Measurements from ENCODE around the gene NAT8L. TPM values are rescaled to one million over a fixed set of nuclear protein-coding genes. Genes with fewer than 3 reads are reported as not detected.

The NAT8L gene
- total RNA-seq, 2 experiments from 2014 or later, result not detected

DNA sequence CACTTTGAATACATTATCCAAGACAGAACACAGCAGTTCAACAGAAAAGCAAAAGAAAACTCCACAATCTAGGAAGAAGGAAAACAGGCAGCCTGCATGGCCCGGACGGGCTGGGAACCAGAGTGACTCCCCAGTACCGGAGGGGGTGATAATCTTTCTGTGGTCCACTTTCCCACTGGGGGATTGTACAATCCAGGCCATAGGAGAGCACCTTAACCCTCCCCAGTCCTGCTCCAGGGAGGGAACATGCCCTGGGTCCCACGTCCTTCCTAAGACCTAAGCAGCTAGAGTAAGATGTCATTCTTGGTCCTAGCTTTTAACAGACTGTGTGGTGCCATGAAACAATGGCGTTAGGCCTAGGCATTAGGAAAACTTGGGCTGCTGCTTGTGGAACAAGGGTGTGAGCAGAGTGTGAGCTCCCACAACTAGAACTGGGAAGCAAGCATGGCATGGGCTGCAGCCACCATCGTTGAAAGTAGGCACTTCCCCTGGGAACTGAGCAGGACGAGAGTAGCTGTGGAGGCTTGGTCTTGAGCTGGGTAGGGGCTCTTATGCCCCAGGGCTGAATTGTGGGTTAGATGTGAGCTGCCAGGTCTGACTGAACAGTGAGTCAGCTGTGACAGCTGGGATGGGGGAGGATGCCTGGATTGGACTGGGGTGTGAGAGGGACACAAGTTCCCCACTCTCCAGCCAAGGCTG, 42.4 kb downstream of the NAT8L start:
- peaks cover 9% of the 10 kb centered on the region for H3K9me3 Mint-ChIP-seq
- peaks cover 4% of the 10 kb centered on the region for H3K27me3 Mint-ChIP-seq
- H3K4me3 Mint-ChIP-seq, result no peak overlapping the region
- TF ChIP-seq, protein P1, sequence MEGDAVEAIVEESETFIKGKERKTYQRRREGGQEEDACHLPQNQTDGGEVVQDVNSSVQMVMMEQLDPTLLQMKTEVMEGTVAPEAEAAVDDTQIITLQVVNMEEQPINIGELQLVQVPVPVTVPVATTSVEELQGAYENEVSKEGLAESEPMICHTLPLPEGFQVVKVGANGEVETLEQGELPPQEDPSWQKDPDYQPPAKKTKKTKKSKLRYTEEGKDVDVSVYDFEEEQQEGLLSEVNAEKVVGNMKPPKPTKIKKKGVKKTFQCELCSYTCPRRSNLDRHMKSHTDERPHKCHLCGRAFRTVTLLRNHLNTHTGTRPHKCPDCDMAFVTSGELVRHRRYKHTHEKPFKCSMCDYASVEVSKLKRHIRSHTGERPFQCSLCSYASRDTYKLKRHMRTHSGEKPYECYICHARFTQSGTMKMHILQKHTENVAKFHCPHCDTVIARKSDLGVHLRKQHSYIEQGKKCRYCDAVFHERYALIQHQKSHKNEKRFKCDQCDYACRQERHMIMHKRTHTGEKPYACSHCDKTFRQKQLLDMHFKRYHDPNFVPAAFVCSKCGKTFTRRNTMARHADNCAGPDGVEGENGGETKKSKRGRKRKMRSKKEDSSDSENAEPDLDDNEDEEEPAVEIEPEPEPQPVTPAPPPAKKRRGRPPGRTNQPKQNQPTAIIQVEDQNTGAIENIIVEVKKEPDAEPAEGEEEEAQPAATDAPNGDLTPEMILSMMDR (IDR thresholded peaks at IDR 0.05), result no peak
- CTCF ChIA-PET, result no interaction called here
- intact Hi-C loops (cut with DNase I, micrococcal nuclease), result loop anchor here in 1 of 2 experiments (5.0 kb wide), 1 partner anchor 629 kb away; no protein-coding TSS in a partner anchor
- peaks cover 10% of the 10 kb centered on the region for H3K36me3 Mint-ChIP-seq (ENCODE audit: low read depth)
- H3K36me3 ChIP-seq (ENCODE audit: insufficient read depth, low read length), result no peaks in the 10 kb centered on the region
- H3K27me3 ChIP-seq (ENCODE audit: control insufficient read depth in 1 of 2, insufficient read depth in 2 of 2, low read length in 2 of 2), result peaks cover 0 to 2% of the 10 kb centered on the region in 2 experiments
- no peak overlapping the region for H3K27ac Mint-ChIP-seq
- H3K4me1 Mint-ChIP-seq (ENCODE audit: low read depth), result no peaks in the 10 kb centered on the region
- H3K27ac ChIP-seq (ENCODE audit: low read depth in 1 of 2, low read length in 2 of 2), result no peak overlapping the region
- peaks cover 23 to 35% of the 10 kb centered on the region in 2 experiments for H3K9me3 ChIP-seq (ENCODE audit: control insufficient read depth in 1 of 2, insufficient read depth in 1 of 2, low read length in 2 of 2)
- DNase-seq (no peak), ATAC-seq (ENCODE audit: poor library complexity) (no peak)
- H3K4me3 ChIP-seq (ENCODE audit: low read length), result no peak overlapping the region
- POLR2A ChIA-PET, result no interaction called here
- H3K4me1 ChIP-seq (ENCODE audit: insufficient read depth, low read length), result no peaks in the 10 kb centered on the region

DNA sequence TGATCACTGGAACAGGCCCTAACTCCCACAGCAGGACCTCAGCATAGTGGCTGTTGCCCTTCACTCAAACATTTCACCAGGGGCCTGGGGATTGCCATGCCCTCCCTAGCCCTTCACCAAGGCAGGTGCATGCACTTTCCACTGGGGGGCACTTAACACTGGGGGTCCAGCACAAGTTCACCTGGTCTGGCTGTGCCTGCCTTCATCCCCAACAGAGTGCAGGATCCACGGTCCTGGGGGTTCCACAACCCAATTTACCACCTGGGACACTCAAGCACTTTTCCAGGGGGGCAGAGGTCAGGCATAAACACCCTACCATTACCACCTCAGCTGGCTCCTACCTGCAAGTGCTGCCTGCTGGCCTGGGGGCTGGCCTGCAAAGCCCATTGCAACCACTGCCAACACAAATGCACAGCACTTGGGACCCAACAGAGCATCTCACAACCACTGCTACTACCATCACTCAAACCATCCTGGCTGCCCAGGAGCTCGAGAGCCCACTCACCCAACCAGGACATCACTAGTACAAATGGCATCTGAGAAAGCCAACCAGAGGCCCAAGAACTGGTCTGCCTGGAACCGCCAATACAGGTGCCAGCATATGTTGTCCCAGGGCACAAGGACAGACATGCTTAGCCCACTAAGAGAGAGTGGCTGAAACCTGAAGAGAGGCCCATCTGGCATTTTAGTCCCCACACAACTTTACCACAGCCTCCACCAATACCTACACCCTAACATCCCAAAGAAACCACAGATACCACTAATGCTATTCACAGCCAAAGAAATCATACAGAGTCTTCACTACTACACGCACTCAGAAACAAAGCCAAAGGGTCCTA, 43.1 kb downstream of the NAT8L start:
- TF ChIP-seq, protein P1 (IDR thresholded peaks at IDR 0.05), result no peak
- POLR2A ChIA-PET, result no interaction called here
- CTCF ChIA-PET, result no interaction called here
- Mint-ChIP-seq H3K9me3 (peaks cover 9% of the 10 kb centered on the region), H3K4me3 (no peak overlapping the region), H3K27me3 (peaks cover 4% of the 10 kb centered on the region), H3K36me3 (ENCODE audit: low read depth) (peaks cover 6% of the 10 kb centered on the region), H3K4me1 (ENCODE audit: low read depth) (no peaks in the 10 kb centered on the region), H3K27ac (no peak overlapping the region)
- Histone ChIP-seq H3K36me3 (ENCODE audit: insufficient read depth, low read length) (no peaks in the 10 kb centered on the region), H3K27me3 (ENCODE audit: control insufficient read depth in 1 of 2, insufficient read depth in 2 of 2, low read length in 2 of 2) (peaks cover 0 to 2% of the 10 kb centered on the region in 2 experiments), H3K4me3 (ENCODE audit: low read length) (no peak overlapping the region), H3K27ac (ENCODE audit: low read depth in 1 of 2, low read length in 2 of 2) (no peak overlapping the region), H3K4me1 (ENCODE audit: insufficient read depth, low read length) (no peaks in the 10 kb centered on the region), H3K9me3 (ENCODE audit: control insufficient read depth in 1 of 2, insufficient read depth in 1 of 2, low read length in 2 of 2) (peaks cover 19 to 30% of the 10 kb centered on the region in 2 experiments)
- intact Hi-C loops (cut with DNase I, micrococcal nuclease), result loop anchor here in 1 of 2 experiments (5.0 kb wide), 1 partner anchor 630 kb away; no protein-coding TSS in a partner anchor
- ATAC-seq (ENCODE audit: poor library complexity), result no peak
- DNase-seq, result no peak

DNA sequence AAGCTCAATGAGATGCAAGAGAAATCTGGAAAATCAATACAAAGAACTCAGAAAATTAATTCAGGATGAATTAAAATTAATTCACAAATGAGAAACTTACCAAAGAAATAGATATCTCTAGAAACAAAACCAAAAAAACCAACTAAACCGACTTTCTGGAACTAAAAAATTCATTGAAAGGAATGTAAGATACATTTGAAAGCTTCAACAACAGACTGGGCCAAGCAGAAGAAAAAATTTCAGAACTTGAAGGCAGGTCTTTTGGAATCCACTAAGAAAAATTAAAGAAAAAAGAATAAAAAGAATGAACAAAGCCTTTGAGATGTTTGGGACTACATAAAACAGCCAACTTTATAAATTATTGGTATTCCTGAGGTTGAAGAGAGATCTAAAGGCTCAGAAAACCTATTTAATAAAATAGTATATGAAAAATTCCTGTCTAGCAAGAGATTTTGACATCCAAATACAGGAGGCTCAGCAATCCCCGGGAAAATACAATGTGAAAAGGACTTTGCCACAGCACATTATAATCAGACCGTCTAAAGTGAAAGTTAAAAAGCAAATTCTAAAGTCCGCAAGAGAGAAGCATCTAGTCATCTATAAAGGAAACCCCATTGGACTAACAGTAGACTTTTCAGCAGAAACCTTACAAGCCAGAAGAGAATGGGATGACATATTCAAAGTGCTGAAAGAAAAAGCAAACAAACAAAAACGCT, 44.2 kb downstream of the NAT8L start:
- ChIA-PET POLR2A (no interaction called here), CTCF (no interaction called here)
- Histone ChIP-seq H3K9me3 (ENCODE audit: control insufficient read depth in 1 of 2, insufficient read depth in 1 of 2, low read length in 2 of 2) (peaks cover 19 to 27% of the 10 kb centered on the region in 2 experiments), H3K36me3 (ENCODE audit: insufficient read depth, low read length) (no peaks in the 10 kb centered on the region), H3K27ac (ENCODE audit: low read depth in 1 of 2, low read length in 2 of 2) (no peak overlapping the region), H3K4me3 (ENCODE audit: low read length) (no peak overlapping the region), H3K4me1 (ENCODE audit: insufficient read depth, low read length) (no peaks in the 10 kb centered on the region), H3K27me3 (ENCODE audit: control insufficient read depth in 1 of 2, insufficient read depth in 2 of 2, low read length in 2 of 2) (peaks cover 0 to 2% of the 10 kb centered on the region in 2 experiments)
- H3K27me3 Mint-ChIP-seq, result peaks cover 4% of the 10 kb centered on the region
- intact Hi-C loops (cut with DNase I, micrococcal nuclease), result loop anchor here in 1 of 2 experiments (5.0 kb wide), 1 partner anchor 631 kb away; no protein-coding TSS in a partner anchor
- DNase-seq, result no peak
- TF ChIP-seq, protein P1 (IDR thresholded peaks at IDR 0.05), result no peak
- peaks cover 6% of the 10 kb centered on the region for H3K36me3 Mint-ChIP-seq (ENCODE audit: low read depth)
- no peaks in the 10 kb centered on the region for H3K4me1 Mint-ChIP-seq (ENCODE audit: low read depth)
- no peak overlapping the region for H3K4me3 Mint-ChIP-seq
- no peak overlapping the region for H3K27ac Mint-ChIP-seq
- peaks cover 9% of the 10 kb centered on the region for H3K9me3 Mint-ChIP-seq
- no peak for ATAC-seq (ENCODE audit: poor library complexity)
